GM21515 (cell line): Measurements from ENCODE around the gene RAPGEF6.
A peak's percentile ranks its signal among the peaks of the same experiment; 100 is the strongest.
"Not testable (repeated sequence)": the region's sequence is repeated elsewhere in the genome, so short reads cannot be mapped to it uniquely, and the experiment has no call there.

Source experiments
- ATAC-seq: cut with Tn5 transposase; IDR thresholded peaks from one replicate; pipeline ENCODE4 v1.9.1; 2021; ENCODE audit not compliant: unreplicated experiment

Gene RAPGEF6

GRCh38 chr5:131634996-131635683 is at the start of gene RAPGEF6:
Gene RAPGEF6 (minus strand): TSS chr5:131635229. CDS start chr5:131635030, 199 bp downstream.
- peak; percentile 87 for ATAC-seq

GRCh38 chr5:131684595-131684994 is 49.6 kb upstream of the RAPGEF6 start:
- no peak for ATAC-seq

- no peak for ATAC-seq
These were observed 49.0 kb upstream of the RAPGEF6 start for GRCh38 chr5:131684051-131684450.

GRCh38 chr5:131682826-131683225 is 47.8 kb upstream of the RAPGEF6 start:
- ATAC-seq: no peak

GRCh38 chr5:131682175-131682574 is 47.1 kb upstream of the RAPGEF6 start:
- ATAC-seq: no peak

- no peak for ATAC-seq
These were observed 44.9 kb upstream of the RAPGEF6 start for GRCh38 chr5:131679911-131680310.

GRCh38 chr5:131678273-131678672 is 43.2 kb upstream of the RAPGEF6 start:
- ATAC-seq: not testable (repeated sequence)

GRCh38 chr5:131677115-131677514 is 42.1 kb upstream of the RAPGEF6 start:
- no peak for ATAC-seq

GRCh38 chr5:131672776-131673175 is 37.7 kb upstream of the RAPGEF6 start:
- ATAC-seq: peak; percentile 13

- ATAC-seq: no peak
These were observed 37.1 kb upstream of the RAPGEF6 start for GRCh38 chr5:131671994-131672655.

- ATAC-seq: no peak
These were observed 36.4 kb upstream of the RAPGEF6 start for GRCh38 chr5:131671409-131671808.

- ATAC-seq: no peak
These were observed 29.9 kb upstream of the RAPGEF6 start for GRCh38 chr5:131664929-131665328.

GRCh38 chr5:131661933-131662332 is 26.9 kb upstream of the RAPGEF6 start:
- no peak for ATAC-seq

GRCh38 chr5:131659841-131660240 is 24.8 kb upstream of the RAPGEF6 start:
- no peak for ATAC-seq

GRCh38 chr5:131659290-131659689 is 24.3 kb upstream of the RAPGEF6 start:
- no peak for ATAC-seq

GRCh38 chr5:131654776-131655175 is 19.7 kb upstream of the RAPGEF6 start:
- no peak for ATAC-seq

GRCh38 chr5:131654309-131654708 is 19.3 kb upstream of the RAPGEF6 start:
- ATAC-seq: no peak

- no peak for ATAC-seq
These were observed 14.1 kb upstream of the RAPGEF6 start for GRCh38 chr5:131649161-131649560.

GRCh38 chr5:131647048-131647769 is 12.2 kb upstream of the RAPGEF6 start:
- ATAC-seq: peak; percentile 83

- ATAC-seq: no peak
These were observed 9.8 kb upstream of the RAPGEF6 start for GRCh38 chr5:131644822-131645221.

GRCh38 chr5:131644370-131644769 is 9.3 kb upstream of the RAPGEF6 start:
- ATAC-seq: no peak

GRCh38 chr5:131641494-131641893 is 6.5 kb upstream of the RAPGEF6 start:
- ATAC-seq: no peak
